ENCODE data around the gene ANKRA2. TPM values are rescaled to one million over a fixed set of nuclear protein-coding genes. Genes with fewer than 3 reads are reported as not detected.
"Not testable (repeated sequence)": the region's sequence is repeated elsewhere in the genome, so short reads cannot be mapped to it uniquely, and the experiment has no call there.

ANKRA2 gene
- total and polyA plus RNA-seq, 9 of the 15 experiments (the other 6 are each of a cell fraction or from before 2014, with no cell fraction given): 7.9 to 28.7 (median 12.8) TPM

- H3K4me2 ChIP-seq (ENCODE audit: insufficient read depth, low read length); DNase-seq (ENCODE audit: extremely low read depth in 1 of 4, low spot score in 3 of 4); H3K9me1 ChIP-seq (ENCODE audit: control insufficient read depth, insufficient read depth, low read length); H3K27ac ChIP-seq (ENCODE audit: extremely low read depth, low read depth, low read length); in situ Hi-C loops (cut with MboI); intact Hi-C loops (cut with micrococcal nuclease); H3K9ac ChIP-seq (ENCODE audit: insufficient read depth in 1 of 2, low read depth in 2 of 2, low read length in 2 of 2); H3K27me3 ChIP-seq (ENCODE audit: control insufficient read depth in 2 of 2, insufficient read depth in 2 of 2, low read length in 2 of 2); H4K20me1 ChIP-seq (replicated peaks; ENCODE audit: control insufficient read depth, insufficient read depth, low read length); H3K4me3 ChIP-seq; H3K4me1 ChIP-seq (replicated peaks in 1 of 2; ENCODE audit: control insufficient read depth in 2 of 2, insufficient read depth in 2 of 2, low read length in 2 of 2); BruUV-seq (replicated peaks); H3K79me2 ChIP-seq (ENCODE audit: control insufficient read depth, insufficient read depth, low read length); FAIRE-seq; H2AFZ ChIP-seq (ENCODE audit: low read depth, low read length); H3K9me3 ChIP-seq (replicated peaks; ENCODE audit: control insufficient read depth, insufficient read depth, low read depth, low read length); CTCF ChIA-PET (ENCODE audit: low intra/inter-chr PET ratio): not testable (repeated sequence)
- WGBS (ENCODE audit: insufficient coverage, low coverage, missing lambda C conversion rate): 97% methylated on average over 26 of the region's 26 CpGs
- POLR2A ChIA-PET: interaction anchor here (0.6 to 3.4 kb wide), 3 partner anchors 10 to 73 kb away, joined by 3 to 29 read pairs (median 3); partner anchors contain the start of gene BTF3
- peaks cover 31% of the 10 kb centered on the region for H3K36me3 ChIP-seq (ENCODE audit: control insufficient read depth, insufficient read depth, low read length)
- TF ChIP-seq, protein P1, sequence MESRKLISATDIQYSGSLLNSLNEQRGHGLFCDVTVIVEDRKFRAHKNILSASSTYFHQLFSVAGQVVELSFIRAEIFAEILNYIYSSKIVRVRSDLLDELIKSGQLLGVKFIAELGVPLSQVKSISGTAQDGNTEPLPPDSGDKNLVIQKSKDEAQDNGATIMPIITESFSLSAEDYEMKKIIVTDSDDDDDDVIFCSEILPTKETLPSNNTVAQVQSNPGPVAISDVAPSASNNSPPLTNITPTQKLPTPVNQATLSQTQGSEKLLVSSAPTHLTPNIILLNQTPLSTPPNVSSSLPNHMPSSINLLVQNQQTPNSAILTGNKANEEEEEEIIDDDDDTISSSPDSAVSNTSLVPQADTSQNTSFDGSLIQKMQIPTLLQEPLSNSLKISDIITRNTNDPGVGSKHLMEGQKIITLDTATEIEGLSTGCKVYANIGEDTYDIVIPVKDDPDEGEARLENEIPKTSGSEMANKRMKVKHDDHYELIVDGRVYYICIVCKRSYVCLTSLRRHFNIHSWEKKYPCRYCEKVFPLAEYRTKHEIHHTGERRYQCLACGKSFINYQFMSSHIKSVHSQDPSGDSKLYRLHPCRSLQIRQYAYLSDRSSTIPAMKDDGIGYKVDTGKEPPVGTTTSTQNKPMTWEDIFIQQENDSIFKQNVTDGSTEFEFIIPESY (CRISPR knock-in tag; IDR thresholded peaks at IDR 0.05): peak; percentile 67; the same call in 1 of the 2 replicates
- ATAC-seq: peak; percentile 40; the same call in 1 of the 3 replicates
Observed at GRCh38 chr5:73508521-73508920, 56.9 kb downstream of the ANKRA2 start.

DNA sequence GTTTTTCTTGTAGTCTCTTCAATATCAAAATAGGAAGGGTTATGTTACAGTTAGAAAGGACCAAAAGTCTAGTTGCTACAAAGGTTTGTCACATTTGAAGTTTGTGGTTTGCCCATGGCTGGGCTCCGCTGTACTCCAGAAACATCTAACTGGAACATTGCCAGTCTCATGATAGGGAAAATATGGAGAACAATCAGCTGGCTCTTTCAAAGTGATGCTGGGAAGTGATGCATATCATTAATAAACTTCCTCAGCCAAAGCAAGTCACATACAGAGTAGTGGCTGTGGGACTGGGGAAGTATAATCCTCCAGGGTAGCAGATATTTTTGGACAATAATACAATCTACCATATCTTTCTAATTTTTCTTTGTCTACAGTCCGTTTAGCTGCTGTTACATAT lies 58.4 kb downstream of the ANKRA2 start:
- CTCF ChIA-PET (ENCODE audit: low intra/inter-chr PET ratio): no interaction called here
- Histone ChIP-seq H3K27ac (ENCODE audit: extremely low read depth, low read depth, low read length) (no peak overlapping the region), H3K79me2 (ENCODE audit: control insufficient read depth, insufficient read depth, low read length) (peaks cover 15% of the 10 kb centered on the region; the same call in 2 of the 3 replicates), H3K9me1 (ENCODE audit: control insufficient read depth, insufficient read depth, low read length) (no peaks in the 10 kb centered on the region), H3K36me3 (ENCODE audit: control insufficient read depth, insufficient read depth, low read length) (peaks cover 46% of the 10 kb centered on the region), H4K20me1 (replicated peaks; ENCODE audit: control insufficient read depth, insufficient read depth, low read length) (no peaks in the 10 kb centered on the region), H3K27me3 (ENCODE audit: control insufficient read depth in 2 of 2, insufficient read depth in 2 of 2, low read length in 2 of 2) (no peaks in the 10 kb centered on the region), H3K4me2 (ENCODE audit: insufficient read depth, low read length) (no peak overlapping the region), H3K4me3 (no peak overlapping the region), H2AFZ (ENCODE audit: low read depth, low read length) (no peak overlapping the region), H3K9me3 (replicated peaks; ENCODE audit: control insufficient read depth, insufficient read depth, low read depth, low read length) (no peaks in the 10 kb centered on the region), H3K4me1 (replicated peaks in 1 of 2; ENCODE audit: control insufficient read depth in 2 of 2, insufficient read depth in 2 of 2, low read length in 2 of 2) (peaks cover 0 to 3% of the 10 kb centered on the region in 2 experiments; a peak in 1 of 5 replicates), H3K9ac (ENCODE audit: insufficient read depth in 1 of 2, low read depth in 2 of 2, low read length in 2 of 2) (no peak overlapping the region)
- 25% methylated on average over 2 of the region's 2 CpGs for WGBS (ENCODE audit: insufficient coverage, low coverage, missing lambda C conversion rate)
- in situ Hi-C loops (cut with MboI) (no loop called here), intact Hi-C loops (cut with micrococcal nuclease) (no loop called here)
- peak in 1 of 4 experiments; percentile 9 for DNase-seq (ENCODE audit: extremely low read depth in 1 of 4, low spot score in 3 of 4)
- FAIRE-seq: no peak
- POLR2A ChIA-PET: interaction anchor here (3.4 kb wide), 1 partner anchor 9 kb away, joined by 29 read pairs; the partner anchor contains the start of gene BTF3
- peak; percentile 19 for ATAC-seq
- no TSS peak for BruUV-seq (replicated peaks)
- 0 out of 2 replicates have a peak, but pooled peaks have one; percentile 12 for TF ChIP-seq RBFOX2 (IDR thresholded peaks at IDR 0.05; ENCODE audit: low read depth, low read length)
- TF ChIP-seq LCOR (CRISPR knock-in tag; IDR thresholded peaks at IDR 0.05): no peak
